Fibroblast of lung (primary cell): Measurements from ENCODE around the gene MAP3K3. TPM values are rescaled to one million over a fixed set of nuclear protein-coding genes. Genes with fewer than 3 reads are reported as not detected.

Experiments
- DNase-seq, 2 donors: peaks; one replicate each; pipeline versions ENCODE4 v3.0.0 to v3.0.0-alpha.2; 2010; ENCODE audit warnings: low read depth in 2 of 2
- H2AFZ ChIP-seq: 2 replicates; pipeline ENCODE4 v1.5.1; 2012; ENCODE audit warnings: low read length, control low read depth, inconsistent platforms
- H3K27ac ChIP-seq: 2 replicates; pipeline ENCODE4 v1.5.1; 2011; ENCODE audit warnings: low read length, control low read depth; ENCODE audit not compliant: insufficient read depth
- H3K27me3 ChIP-seq: 2 replicates; pipeline ENCODE4 v1.5.1; 2011; ENCODE audit warnings: mild to moderate bottlenecking, low read length; ENCODE audit not compliant: control insufficient read depth, insufficient read depth
- H3K36me3 ChIP-seq: 2 replicates; pipeline ENCODE4 v1.5.1; 2011; ENCODE audit warnings: low read length; ENCODE audit not compliant: control insufficient read depth, insufficient read depth
- H3K4me1 ChIP-seq: 2 replicates; pipeline ENCODE4 v1.5.1; 2011; ENCODE audit warnings: low read length; ENCODE audit not compliant: control insufficient read depth, insufficient read depth; ENCODE audit errors: extremely low read depth
- H3K4me2 ChIP-seq: 2 replicates; pipeline ENCODE4 v1.5.1; 2011; ENCODE audit warnings: low read length, control low read depth; ENCODE audit not compliant: insufficient read depth; ENCODE audit errors: extremely low read depth
- H3K4me3 ChIP-seq, 4 experiments: fragments of 200-600 bp in 1 of 4; sonication (generic) in 1 of 4; replicated peaks in 1 of 4; 2 replicates each; pipeline ENCODE4 v1.5.1; 2011 to 2016; ENCODE audit warnings: low read length in 4 of 4, low read depth in 3 of 4, mild to moderate bottlenecking in 3 of 4, control low read depth in 2 of 4, inconsistent platforms in 1 of 4, mixed read lengths in 1 of 4; ENCODE audit not compliant: insufficient read depth in 1 of 4; ENCODE audit errors: control extremely low read depth in 1 of 4
- H3K79me2 ChIP-seq: 2 replicates; pipeline ENCODE4 v1.5.1; 2012; ENCODE audit warnings: mild to moderate bottlenecking, low read length, inconsistent platforms; ENCODE audit not compliant: control insufficient read depth, insufficient read depth
- H3K9ac ChIP-seq: 2 replicates; pipeline ENCODE4 v1.5.1; 2011; ENCODE audit warnings: mild to moderate bottlenecking, low read length, control low read depth; ENCODE audit not compliant: insufficient read depth
- H3K9me3 ChIP-seq: 2 replicates; pipeline ENCODE4 v1.5.1; 2012; ENCODE audit warnings: low read depth, low read length; ENCODE audit not compliant: control insufficient read depth, insufficient read depth
- H4K20me1 ChIP-seq: 2 replicates; pipeline ENCODE4 v1.5.1; 2011; ENCODE audit warnings: low read length; ENCODE audit not compliant: control insufficient read depth, insufficient read depth; ENCODE audit errors: extremely low read depth
- CTCF ChIP-seq, 2 donors: IDR thresholded peaks in 1 of 2; conservative IDR thresholded peaks in 1 of 2; 1 replicate in 1 of 2; 2 replicates in 1 of 2; pipeline ENCODE4 v1.5.1; 2011 to 2012; ENCODE audit warnings: low read length in 2 of 2, control low read depth in 1 of 2, inconsistent platforms in 1 of 2, low read depth in 1 of 2, mild to moderate bottlenecking in 1 of 2
- EZH2 ChIP-seq: IDR thresholded peaks from 2 replicates; pipeline ENCODE4 v1.5.1; 2012; ENCODE audit warnings: low read length, control low read depth, mild to moderate bottlenecking; ENCODE audit errors: missing control alignments
- polyA plus RNA-seq, 2 donors: library from polyadenylated mRNA; depleted of rRNA in 1 of 2; stranded (reverse) in 1 of 2; unstranded in 1 of 2; fragments of >200 nt; gene quantifications; 2 replicates each; pipeline ENCODE4 v1.2.1, GENCODE V29; 2011 to 2012; ENCODE audit warnings: missing spikeins in 1 of 2
- total RNA-seq: library from RNA; depleted of rRNA; stranded (reverse); fragments of >200 nt; gene quantifications from 2 replicates; pipeline ENCODE4 v1.2.1, GENCODE V29; 2014

Gene MAP3K3
- total and polyA plus RNA-seq, 2 donors (not counting 1 experiment from before 2014, with no cell fraction given): 13.8 to 32.0 TPM

- no peak overlapping the region for H3K4me2 ChIP-seq
- no peak overlapping the region for H3K9ac ChIP-seq
- no peaks in the 10 kb centered on the region for H3K9me3 ChIP-seq
These were observed 23.7 kb downstream of the MAP3K3 start for GRCh38 chr17:63645775-63646487.

DNA sequence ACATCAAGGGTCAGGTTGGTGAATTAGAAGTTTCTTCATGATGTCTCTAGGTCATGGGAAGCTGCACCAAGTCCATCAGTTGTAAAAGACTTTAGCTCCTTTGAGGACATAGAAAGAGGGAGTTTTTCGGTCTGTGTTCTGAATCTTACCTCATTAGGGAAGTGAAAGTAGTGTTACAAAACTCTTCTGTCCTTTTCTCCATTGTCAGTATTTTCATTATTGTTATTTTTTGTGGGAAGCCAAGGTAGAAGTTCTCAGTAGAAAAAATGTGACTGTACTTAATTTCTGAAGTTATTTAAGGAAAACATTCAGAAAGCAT is 24.2 kb downstream of the MAP3K3 start:
- Histone ChIP-seq H4K20me1 (no peaks in the 10 kb centered on the region), H3K27ac (no peak overlapping the region), H3K27me3 (no peaks in the 10 kb centered on the region), H2AFZ (no peak overlapping the region), H3K79me2 (no peaks in the 10 kb centered on the region), H3K4me3 (no peak overlapping the region), H3K36me3 (no peaks in the 10 kb centered on the region), H3K4me2 (no peak overlapping the region), H3K9ac (no peak overlapping the region), H3K9me3 (no peaks in the 10 kb centered on the region), H3K4me1 (no peaks in the 10 kb centered on the region)
- DNase-seq: no peak
- TF ChIP-seq EZH2 (no peak), CTCF (conservative IDR thresholded peaks at IDR 0.05 in 1 of 2, IDR thresholded peaks at IDR 0.05 in 1 of 2; ENCODE audit: low read depth in 1 of 2, low read length in 2 of 2) (no peak)

More at GRCh38 chr17:63645775-63646487, 23.7 kb downstream of the MAP3K3 start:
- Histone ChIP-seq H3K79me2 (no peaks in the 10 kb centered on the region), H3K4me3 (no peak overlapping the region), H3K4me1 (no peaks in the 10 kb centered on the region), H2AFZ (no peak overlapping the region), H3K36me3 (no peaks in the 10 kb centered on the region), H4K20me1 (no peaks in the 10 kb centered on the region), H3K27me3 (no peaks in the 10 kb centered on the region), H3K27ac (no peak overlapping the region)
- peak in 1 of 2 donors; percentile 49 for DNase-seq
- TF ChIP-seq CTCF (conservative IDR thresholded peaks at IDR 0.05 in 1 of 2, IDR thresholded peaks at IDR 0.05 in 1 of 2; ENCODE audit: low read depth in 1 of 2, low read length in 2 of 2) (no peak), EZH2 (no peak)

DNA sequence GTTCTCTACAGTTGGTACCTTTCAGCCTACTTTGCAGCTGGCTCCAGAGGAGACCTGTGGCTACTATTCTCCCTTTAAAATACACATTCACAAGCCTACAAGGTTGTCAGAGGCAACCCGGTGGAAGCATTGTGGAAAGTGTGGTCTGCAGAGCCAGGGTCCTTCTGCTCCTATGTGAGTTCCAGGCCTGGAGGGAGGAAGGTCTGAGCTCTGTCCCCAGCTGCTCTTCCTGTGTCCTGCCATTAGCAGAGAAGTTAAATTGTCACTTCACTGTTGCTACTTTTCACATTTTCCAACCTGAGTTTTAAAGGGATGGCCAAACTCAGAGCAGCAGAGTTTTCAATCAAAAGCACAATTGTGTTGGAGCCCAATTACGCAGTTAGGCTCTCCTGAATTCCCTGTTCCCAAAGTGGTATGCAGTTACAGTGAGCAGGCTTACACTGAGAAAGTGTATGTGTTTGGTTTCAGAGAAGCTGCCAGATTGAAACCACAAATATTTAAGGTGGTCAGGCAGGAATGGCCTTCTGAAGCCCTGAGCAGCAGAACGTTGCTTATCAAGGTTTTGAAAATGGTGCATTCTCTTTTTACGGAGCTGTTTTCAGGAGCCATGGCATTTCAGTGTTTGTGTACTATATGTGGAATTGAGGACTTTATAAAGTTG is 25.0 kb downstream of the MAP3K3 start:
- H3K4me2 ChIP-seq: no peak overlapping the region
- peak in 1 of 2 donors; percentile 96 for DNase-seq
- no peak overlapping the region for H3K27ac ChIP-seq

More for the DNA sequence above, 25.0 kb downstream of the MAP3K3 start:
- Histone ChIP-seq H3K36me3 (no peaks in the 10 kb centered on the region), H3K9ac (no peak overlapping the region), H3K79me2 (no peaks in the 10 kb centered on the region), H3K4me3 (no peak overlapping the region), H3K27me3 (no peaks in the 10 kb centered on the region), H4K20me1 (no peaks in the 10 kb centered on the region), H3K9me3 (no peaks in the 10 kb centered on the region), H2AFZ (no peak overlapping the region), H3K4me1 (no peaks in the 10 kb centered on the region)
- no peak for TF ChIP-seq EZH2
- no peak for TF ChIP-seq CTCF (conservative IDR thresholded peaks at IDR 0.05 in 1 of 2, IDR thresholded peaks at IDR 0.05 in 1 of 2; ENCODE audit: low read depth in 1 of 2, low read length in 2 of 2)
